OCI-LY1 (cell line): ENCODE data around the gene DNAAF3.

ENCODE experiments used
- EZH2 ChIP-seq: fragments of 200-600 bp; sonication (generic), shearing (Covaris generic); IDR thresholded peaks from 2 replicates; pipeline ENCODE4 v1.8.0; 2017; ENCODE audit warnings: borderline replicate concordance, mixed run types, mild to moderate bottlenecking, antibody characterized with exemption, low read length, moderate library complexity, mixed read lengths
- TF ChIP-seq, protein P1 (sequence below): fragments of 200-600 bp; sonication (generic), shearing (Covaris generic); IDR thresholded peaks from 2 replicates; pipeline ENCODE4 v1.5.1; 2017; ENCODE audit warnings: mild to moderate bottlenecking, antibody characterized with exemption, low read length, moderate library complexity, mixed read lengths

DNA sequence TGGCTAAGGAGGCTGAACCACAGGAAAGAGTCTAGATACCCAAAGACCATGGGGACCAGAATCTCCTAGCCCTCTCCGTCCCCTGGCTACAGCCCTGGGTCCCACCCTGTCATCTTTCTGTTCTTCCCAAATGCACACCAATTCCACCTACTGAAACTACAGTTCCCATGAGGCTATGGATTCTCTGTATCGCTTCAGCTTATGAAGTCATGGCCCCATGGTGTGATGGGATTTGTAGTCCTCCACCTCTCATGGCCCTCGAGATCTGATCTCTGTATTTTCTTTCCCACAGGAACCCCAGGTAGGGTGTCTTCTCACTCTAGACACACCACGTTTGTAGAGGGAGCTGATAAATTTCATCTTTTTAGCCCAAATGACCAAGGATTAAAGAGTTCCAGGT is 31.1 kb upstream of the DNAAF3 start:
- TF ChIP-seq, protein P1, sequence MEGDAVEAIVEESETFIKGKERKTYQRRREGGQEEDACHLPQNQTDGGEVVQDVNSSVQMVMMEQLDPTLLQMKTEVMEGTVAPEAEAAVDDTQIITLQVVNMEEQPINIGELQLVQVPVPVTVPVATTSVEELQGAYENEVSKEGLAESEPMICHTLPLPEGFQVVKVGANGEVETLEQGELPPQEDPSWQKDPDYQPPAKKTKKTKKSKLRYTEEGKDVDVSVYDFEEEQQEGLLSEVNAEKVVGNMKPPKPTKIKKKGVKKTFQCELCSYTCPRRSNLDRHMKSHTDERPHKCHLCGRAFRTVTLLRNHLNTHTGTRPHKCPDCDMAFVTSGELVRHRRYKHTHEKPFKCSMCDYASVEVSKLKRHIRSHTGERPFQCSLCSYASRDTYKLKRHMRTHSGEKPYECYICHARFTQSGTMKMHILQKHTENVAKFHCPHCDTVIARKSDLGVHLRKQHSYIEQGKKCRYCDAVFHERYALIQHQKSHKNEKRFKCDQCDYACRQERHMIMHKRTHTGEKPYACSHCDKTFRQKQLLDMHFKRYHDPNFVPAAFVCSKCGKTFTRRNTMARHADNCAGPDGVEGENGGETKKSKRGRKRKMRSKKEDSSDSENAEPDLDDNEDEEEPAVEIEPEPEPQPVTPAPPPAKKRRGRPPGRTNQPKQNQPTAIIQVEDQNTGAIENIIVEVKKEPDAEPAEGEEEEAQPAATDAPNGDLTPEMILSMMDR: no peak
- no peak for TF ChIP-seq EZH2
